IPS DF 6.9 (cell line): ENCODE results near the gene SPACDR.
"Not testable (repeated sequence)": the region's sequence is repeated elsewhere in the genome, so short reads cannot be mapped to it uniquely, and the experiment has no call there.

Experiments
- DNase-seq: peaks from one replicate; pipeline ENCODE4 v3.0.0-alpha.2; 2013; ENCODE audit warnings: low read depth, low spot score
- H3K27ac ChIP-seq: one replicate; pipeline ENCODE4 v1.5.1; 2013; ENCODE audit warnings: low read length, control low read depth
- H3K27me3 ChIP-seq: 2 replicates; pipeline ENCODE4 v1.6.1; 2013; ENCODE audit warnings: mild to moderate bottlenecking, low read length; ENCODE audit not compliant: control insufficient read depth, insufficient read depth
- H3K36me3 ChIP-seq: 2 replicates; pipeline ENCODE4 v1.6.1; 2013; ENCODE audit warnings: low read length; ENCODE audit not compliant: control insufficient read depth, insufficient read depth
- H3K4me1 ChIP-seq: 2 replicates; pipeline ENCODE4 v1.6.1; 2013; ENCODE audit warnings: low read length; ENCODE audit not compliant: control insufficient read depth, insufficient read depth
- H3K4me3 ChIP-seq: 2 replicates; pipeline ENCODE4 v1.5.1; 2013; ENCODE audit warnings: mild to moderate bottlenecking, low read length
- H3K9me3 ChIP-seq: 2 replicates; pipeline ENCODE4 v1.6.1; 2013; ENCODE audit warnings: low read length, inconsistent platforms; ENCODE audit not compliant: control insufficient read depth, insufficient read depth
- WGBS: extraction: QIAGEN DNeasy Blood & Tissue Kit; methylation state at CpG from one replicate; pipeline ENCODE4 v1.1.7; 2013; ENCODE audit warnings: mixed read lengths, missing lambda C conversion rate; ENCODE audit not compliant: insufficient read length, insufficient coverage; 5-methylcytosine and 5-hydroxymethylcytosine counted together

SPACDR gene

DNA sequence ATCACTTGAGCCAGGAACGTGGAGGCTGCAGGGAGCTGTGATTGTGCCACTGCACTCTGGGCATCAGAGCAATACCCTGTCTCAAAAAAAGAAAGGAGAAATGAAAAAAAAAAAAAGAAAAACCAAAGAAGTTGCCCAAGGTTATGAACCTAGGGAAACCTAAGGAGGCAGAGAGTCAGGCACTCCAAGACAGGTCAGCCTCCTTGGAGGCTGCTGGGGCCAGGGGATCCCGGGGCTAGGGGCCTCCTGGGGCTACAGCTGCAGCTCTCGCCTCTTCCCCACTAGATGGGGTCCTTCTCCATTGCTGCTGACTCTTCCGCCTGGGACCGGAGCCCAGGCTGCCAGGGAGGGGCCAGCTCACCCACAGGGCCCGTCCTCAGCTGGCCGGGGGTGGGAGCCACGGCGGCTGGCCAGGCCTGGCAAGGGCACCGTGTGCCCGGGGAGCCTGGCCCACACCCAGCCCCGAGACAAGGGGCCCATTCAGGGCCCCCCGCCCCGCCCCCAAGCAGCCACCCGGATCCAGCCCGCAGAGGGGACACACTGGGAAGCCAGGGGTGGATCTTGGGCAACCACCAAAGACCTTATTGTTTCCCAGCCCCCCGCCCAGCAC lies 1.7 kb upstream of the SPACDR start:
- WGBS = no CpG with 5 or more reads among the region's 17 CpGs
- H3K36me3 ChIP-seq = no peaks in the 10 kb centered on the region
- no peaks in the 10 kb centered on the region for H3K9me3 ChIP-seq
- H3K4me1 ChIP-seq = peaks cover 3% of the 10 kb centered on the region; the same call in 1 of the 2 replicates
- no peak for DNase-seq
- no peaks in the 10 kb centered on the region for H3K27me3 ChIP-seq
- H3K27ac ChIP-seq = no peak overlapping the region
- no peak overlapping the region for H3K4me3 ChIP-seq

DNA sequence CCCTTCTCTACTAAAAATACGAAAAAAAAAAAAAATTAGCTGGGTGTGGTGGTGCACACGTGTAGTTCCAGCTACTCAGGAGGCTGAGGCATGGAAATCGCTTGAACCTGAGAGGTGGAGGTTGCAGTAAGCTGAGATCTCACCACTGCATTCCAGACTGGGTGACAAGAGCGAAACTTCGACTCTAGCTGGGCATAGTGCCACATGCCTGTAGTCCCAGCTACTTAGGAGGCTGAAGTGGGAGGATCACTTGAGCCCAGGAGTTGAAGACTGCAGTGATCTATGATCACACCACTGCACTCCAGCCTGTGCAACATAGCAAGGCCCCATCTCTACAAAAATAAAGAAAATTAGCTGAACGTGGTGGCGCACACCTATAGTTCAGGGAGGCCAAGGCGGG lies 1.2 kb upstream of the SPACDR start:
- Histone ChIP-seq H3K27me3 (no peaks in the 10 kb centered on the region), H3K4me3 (no peak overlapping the region), H3K27ac (no peak overlapping the region), H3K4me1 (peaks cover 3% of the 10 kb centered on the region; the same call in 1 of the 2 replicates), H3K9me3 (no peaks in the 10 kb centered on the region), H3K36me3 (no peaks in the 10 kb centered on the region)
- no CpG with 5 or more reads among the region's 8 CpGs for WGBS
- DNase-seq = no peak

DNA sequence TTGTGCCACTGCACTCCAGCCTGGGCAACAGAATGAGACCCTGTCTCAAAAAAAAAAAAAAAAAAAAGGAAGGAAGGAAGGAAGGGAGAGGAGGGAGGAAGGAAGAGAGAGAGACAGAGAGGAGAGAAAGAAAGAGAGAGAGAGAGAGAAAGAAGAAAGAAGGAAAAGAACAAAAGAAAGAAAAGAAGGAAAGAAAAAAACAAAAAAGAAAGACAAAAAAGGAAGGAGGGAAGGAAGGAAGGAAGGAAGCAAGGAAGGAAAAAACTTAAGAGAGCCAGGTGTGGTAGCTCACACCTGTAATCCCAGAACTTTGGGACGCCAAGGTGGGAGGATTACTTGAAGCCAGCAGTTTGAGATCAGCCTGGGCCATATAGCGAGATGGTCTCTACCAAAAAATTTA lies 731 bp upstream of the SPACDR start:
- no peak overlapping the region for H3K27ac ChIP-seq
- no CpG with 5 or more reads among the region's 2 CpGs for WGBS
- H3K27me3 ChIP-seq = no peaks in the 10 kb centered on the region
- H3K4me3 ChIP-seq = no peak overlapping the region
- no peaks in the 10 kb centered on the region for H3K9me3 ChIP-seq
- no peak for DNase-seq
- H3K4me1 ChIP-seq = peaks cover 3% of the 10 kb centered on the region; the same call in 1 of the 2 replicates
- no peaks in the 10 kb centered on the region for H3K36me3 ChIP-seq

- DNase-seq = no peak
- peaks cover 5% of the 10 kb centered on the region; the same call in 1 of the 2 replicates for H3K4me1 ChIP-seq
- no peaks in the 10 kb centered on the region for H3K27me3 ChIP-seq
- no peak overlapping the region for H3K27ac ChIP-seq
- WGBS = no CpG with 5 or more reads among the region's 6 CpGs
- H3K36me3 ChIP-seq = no peaks in the 10 kb centered on the region
- no peaks in the 10 kb centered on the region for H3K9me3 ChIP-seq
- H3K4me3 ChIP-seq = no peak overlapping the region
These were observed 7.0 kb downstream of the SPACDR start for GRCh38 chr7:100457033-100457432.

DNA sequence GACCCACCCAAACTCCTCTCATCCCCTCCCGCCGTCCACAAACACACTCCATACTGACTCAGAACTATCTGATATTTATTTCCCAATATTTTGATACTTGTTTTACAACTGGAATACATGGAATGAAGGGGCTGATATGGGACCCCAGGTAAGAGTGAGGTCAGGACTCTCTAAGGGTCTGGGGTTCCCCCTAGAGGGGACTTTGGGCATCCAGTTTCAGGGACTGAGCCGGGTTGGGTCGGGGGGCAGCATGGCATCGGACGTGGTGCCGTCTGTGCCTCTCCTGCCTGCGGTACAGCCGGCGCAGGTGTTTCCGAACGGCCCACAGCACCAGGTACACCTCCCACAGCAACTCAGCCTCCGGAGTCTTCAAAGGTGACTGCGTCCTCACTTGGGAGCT lies 7.5 kb downstream of the SPACDR start:
- 100% methylated on average over 2 of the region's 14 CpGs for WGBS
- H3K27me3 ChIP-seq = no peaks in the 10 kb centered on the region
- no peak overlapping the region for H3K4me3 ChIP-seq
- no peak overlapping the region for H3K27ac ChIP-seq
- H3K9me3 ChIP-seq = no peaks in the 10 kb centered on the region
- peaks cover 5% of the 10 kb centered on the region; the same call in 1 of the 2 replicates for H3K4me1 ChIP-seq
- H3K36me3 ChIP-seq = no peaks in the 10 kb centered on the region
- no peak for DNase-seq

- Histone ChIP-seq H3K4me3 (no peak overlapping the region), H3K27me3 (no peaks in the 10 kb centered on the region), H3K9me3 (no peaks in the 10 kb centered on the region), H3K27ac (no peak overlapping the region), H3K36me3 (no peaks in the 10 kb centered on the region), H3K4me1 (peaks cover 5% of the 10 kb centered on the region; the same call in 1 of the 2 replicates)
- no CpG with 5 or more reads among the region's 3 CpGs for WGBS
- no peak for DNase-seq
These were observed 8.9 kb downstream of the SPACDR start for GRCh38 chr7:100455206-100455605.

GRCh38 chr7:100453854-100454253 lies 10.2 kb downstream of the SPACDR start:
- not testable (repeated sequence) for H3K9me3 ChIP-seq, H3K4me3 ChIP-seq, H3K36me3 ChIP-seq, DNase-seq, H3K27ac ChIP-seq, H3K27me3 ChIP-seq, H3K4me1 ChIP-seq
- no CpG with 5 or more reads among the region's 8 CpGs for WGBS

DNA sequence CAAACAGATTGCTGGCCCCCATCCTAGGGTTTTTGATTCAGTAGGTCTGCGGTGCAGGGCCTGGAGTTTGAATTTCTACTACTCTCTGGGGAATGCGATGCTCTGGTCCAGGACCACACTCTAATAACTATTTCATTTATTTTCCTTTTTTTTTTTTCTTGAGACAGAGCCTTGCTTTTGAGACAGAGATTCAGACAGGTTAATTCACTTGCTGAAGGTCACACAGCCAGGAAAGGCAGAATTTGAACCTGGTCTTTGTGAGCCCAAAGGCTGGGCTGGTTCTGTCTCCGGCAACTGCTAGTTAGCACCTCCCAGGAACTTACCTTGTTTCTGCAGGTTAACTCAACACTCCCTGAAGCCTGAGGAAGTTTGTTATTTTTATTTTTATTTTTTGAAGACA lies 11.5 kb downstream of the SPACDR start:
- DNase-seq = no peak
- WGBS = no CpG with 5 or more reads among the region's 3 CpGs
- H3K9me3 ChIP-seq = no peaks in the 10 kb centered on the region

GRCh38 chr7:100449190-100449795 lies 14.8 kb downstream of the SPACDR start:
- no CpG with 5 or more reads among the region's 13 CpGs for whole genome bisulfite sequencing
- H3K27ac ChIP-seq = no peak overlapping the region
- H3K27me3 ChIP-seq = no peaks in the 10 kb centered on the region
- no peaks in the 10 kb centered on the region for H3K9me3 ChIP-seq
- no peak for DNase-seq
- no peak overlapping the region for H3K4me3 ChIP-seq
- H3K36me3 ChIP-seq = no peaks in the 10 kb centered on the region
- H3K4me1 ChIP-seq = no peaks in the 10 kb centered on the region

More for the DNA sequence above, 11.5 kb downstream of the SPACDR start:
- Histone ChIP-seq H3K36me3 (no peaks in the 10 kb centered on the region), H3K27ac (no peak overlapping the region), H3K4me1 (peaks cover 5% of the 10 kb centered on the region; the same call in 1 of the 2 replicates), H3K27me3 (no peaks in the 10 kb centered on the region), H3K4me3 (no peak overlapping the region)

- not testable (repeated sequence) for H3K4me3 ChIP-seq, H3K36me3 ChIP-seq, H3K9me3 ChIP-seq, H3K4me1 ChIP-seq, H3K27ac ChIP-seq, DNase-seq, H3K27me3 ChIP-seq
- WGBS = no CpG with 5 or more reads among the region's 8 CpGs
These were observed 16.7 kb downstream of the SPACDR start for GRCh38 chr7:100447363-100447762.

- WGBS = no CpG with 5 or more reads among the region's 2 CpGs
- no peaks in the 10 kb centered on the region for H3K27me3 ChIP-seq
- H3K4me1 ChIP-seq = no peaks in the 10 kb centered on the region
- H3K4me3 ChIP-seq = no peak overlapping the region
- no peaks in the 10 kb centered on the region for H3K9me3 ChIP-seq
- no peaks in the 10 kb centered on the region for H3K36me3 ChIP-seq
- DNase-seq = no peak
- no peak overlapping the region for H3K27ac ChIP-seq
These were observed 18.0 kb downstream of the SPACDR start for GRCh38 chr7:100446040-100446439.
